GM19395 (cell line): ENCODE data around the gene CALHM1.
"Not testable (repeated sequence)": the region's sequence is repeated elsewhere in the genome, so short reads cannot be mapped to it uniquely, and the experiment has no call there.

Experiments used
- ATAC-seq: cut with Tn5 transposase; IDR thresholded peaks from one replicate; pipeline ENCODE4 v1.9.1; 2021; ENCODE audit warnings: mild to moderate bottlenecking, moderate library complexity; ENCODE audit not compliant: unreplicated experiment

CALHM1 gene

DNA sequence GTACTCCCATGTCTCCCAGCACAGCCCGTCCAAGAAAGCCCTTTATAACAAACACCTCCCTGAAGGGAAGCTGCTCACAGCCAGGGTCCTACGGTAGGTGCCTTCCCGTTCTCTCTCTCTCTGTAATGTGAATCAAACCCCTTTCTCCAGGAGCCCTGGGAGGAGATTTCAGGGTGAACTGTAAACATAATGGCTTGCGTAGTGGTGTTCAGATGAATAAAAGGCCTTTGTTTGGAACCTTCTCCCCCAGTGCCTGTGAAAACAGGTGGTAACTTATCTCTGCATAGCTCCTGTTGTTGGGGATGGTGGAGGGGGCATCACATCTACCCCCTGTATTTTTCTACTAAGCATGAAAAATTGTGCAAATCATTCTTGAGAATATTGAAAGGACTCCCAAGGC, 18.9 kb downstream of the CALHM1 start:
- no peak for ATAC-seq

DNA sequence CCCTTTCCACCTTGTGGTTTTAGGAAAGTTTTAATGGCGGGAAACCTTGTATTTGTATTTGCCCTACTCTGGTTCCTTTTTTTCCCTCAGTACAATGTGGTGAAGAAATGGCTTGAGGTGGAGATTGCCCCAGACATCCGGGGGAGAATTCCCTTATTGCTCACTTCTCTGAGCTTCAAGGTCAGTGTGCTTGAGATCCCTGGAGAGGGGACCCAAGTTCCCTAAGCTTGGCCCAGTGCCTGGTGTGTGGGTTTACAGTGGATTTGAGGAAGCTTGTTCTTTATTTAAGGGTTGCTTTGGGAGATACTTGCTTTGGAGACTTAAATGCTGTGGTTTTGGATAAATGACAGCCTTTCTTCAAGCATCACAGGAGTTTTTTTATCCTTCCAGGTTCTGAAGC, 24.8 kb downstream of the CALHM1 start:
- ATAC-seq = no peak

DNA sequence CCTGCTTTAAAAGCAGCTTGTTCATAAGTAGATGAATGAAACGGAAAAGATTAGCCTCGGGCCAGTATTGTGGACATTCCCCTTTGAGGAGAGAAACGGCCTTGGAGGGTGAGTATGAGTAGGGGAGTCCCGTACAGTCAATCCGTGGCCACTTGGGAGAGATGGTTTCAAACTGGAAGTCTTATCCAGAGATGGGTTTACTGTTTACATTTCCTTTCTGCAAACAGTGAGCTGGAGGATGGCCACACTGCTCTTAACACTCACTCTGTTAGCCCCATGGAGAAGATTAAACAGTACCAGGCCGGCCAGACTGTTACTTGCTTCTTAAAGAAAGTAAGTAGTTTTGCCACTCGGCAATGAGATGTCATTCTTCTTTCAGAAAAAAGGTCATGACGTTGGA, 26.8 kb downstream of the CALHM1 start:
- no peak for ATAC-seq

DNA sequence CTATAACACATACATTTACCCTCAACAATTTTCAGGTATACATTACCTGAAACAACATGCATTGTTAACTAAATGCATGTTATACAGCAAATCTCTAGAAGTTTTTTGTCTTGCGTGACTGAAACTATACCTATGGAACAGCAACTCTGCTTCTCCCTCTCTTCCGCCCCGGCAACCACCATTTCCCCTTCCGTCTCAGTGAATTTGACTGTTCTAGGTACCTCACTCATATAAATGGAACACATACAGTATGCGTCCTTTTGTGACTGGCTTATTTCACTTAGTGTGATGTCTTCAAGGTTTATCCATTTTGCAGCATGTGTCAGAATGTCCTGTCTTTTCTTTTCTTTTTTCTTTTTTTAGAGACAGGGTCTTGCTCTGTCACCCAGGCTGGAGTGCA, 29.1 kb downstream of the CALHM1 start:
- ATAC-seq = no peak

DNA sequence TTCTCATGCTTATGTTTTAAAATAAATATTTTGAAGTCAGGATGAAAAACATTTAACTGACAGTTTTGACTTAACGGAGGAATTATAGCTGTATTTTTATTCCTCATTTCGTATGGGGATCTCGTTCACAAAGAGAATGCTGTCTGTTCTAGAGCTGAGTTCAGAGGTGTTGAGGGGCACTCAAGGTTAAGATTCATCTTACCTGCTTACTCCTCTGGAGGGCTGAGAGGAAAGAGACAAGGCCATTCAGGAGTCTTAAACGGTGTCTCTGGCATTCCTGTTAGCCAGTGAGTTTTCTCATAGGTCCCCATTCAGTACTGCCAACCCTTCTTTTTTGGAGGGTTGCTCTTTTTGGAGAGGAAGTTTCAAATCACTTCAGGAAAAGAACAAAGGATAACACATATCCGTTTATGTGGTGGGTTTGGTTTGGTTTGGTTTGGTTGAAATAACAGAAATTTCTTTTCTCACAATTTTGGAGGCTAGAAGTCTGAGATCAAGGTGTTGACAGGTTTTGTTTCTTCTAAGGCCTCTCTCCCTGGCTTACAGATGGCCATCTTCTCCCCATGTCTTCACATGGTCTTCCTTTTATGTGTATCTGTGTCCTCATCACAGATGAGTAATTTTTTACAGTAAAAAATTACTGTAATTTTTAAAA, 29.6 kb downstream of the CALHM1 start:
- no peak for ATAC-seq

DNA sequence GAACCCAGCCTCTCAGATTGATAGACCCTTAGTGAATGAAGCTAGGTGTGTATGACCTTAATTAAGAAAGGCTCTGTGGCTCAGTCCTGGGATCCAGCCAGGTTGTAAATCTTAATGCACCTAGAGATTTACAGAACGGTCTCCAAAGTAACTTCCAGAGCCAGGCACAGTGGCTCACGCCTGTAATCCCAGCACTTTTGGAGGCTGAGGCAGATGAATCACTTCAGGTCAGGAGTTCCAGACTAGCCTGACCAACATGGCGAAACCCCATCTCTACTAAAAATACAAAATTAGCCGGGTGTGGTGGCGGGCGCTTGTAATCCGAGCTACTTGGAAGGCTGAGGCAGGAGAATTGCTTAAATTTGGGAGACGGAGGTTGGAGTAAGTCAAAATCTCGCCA, 30.8 kb downstream of the CALHM1 start:
- no peak for ATAC-seq

DNA sequence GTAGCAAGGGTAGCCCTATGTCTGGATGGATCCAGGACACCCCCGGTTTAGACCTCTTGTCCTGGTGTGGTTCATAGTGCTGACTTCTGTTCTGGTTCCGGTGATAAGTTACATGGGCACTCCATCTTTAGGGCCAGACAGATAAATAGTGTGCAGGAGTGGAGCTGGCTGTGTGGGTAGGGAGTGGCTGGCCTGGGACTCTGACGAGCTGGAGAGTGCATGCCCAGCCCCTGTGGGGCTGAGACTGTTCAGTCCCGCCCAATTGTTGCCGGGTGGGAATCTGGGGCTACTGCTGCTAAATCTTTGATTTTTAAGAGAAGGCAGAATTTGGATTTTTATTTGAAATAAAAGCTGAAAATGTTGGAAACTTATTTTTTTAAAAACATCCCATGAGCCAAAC, 35.0 kb downstream of the CALHM1 start:
- ATAC-seq = no peak

DNA sequence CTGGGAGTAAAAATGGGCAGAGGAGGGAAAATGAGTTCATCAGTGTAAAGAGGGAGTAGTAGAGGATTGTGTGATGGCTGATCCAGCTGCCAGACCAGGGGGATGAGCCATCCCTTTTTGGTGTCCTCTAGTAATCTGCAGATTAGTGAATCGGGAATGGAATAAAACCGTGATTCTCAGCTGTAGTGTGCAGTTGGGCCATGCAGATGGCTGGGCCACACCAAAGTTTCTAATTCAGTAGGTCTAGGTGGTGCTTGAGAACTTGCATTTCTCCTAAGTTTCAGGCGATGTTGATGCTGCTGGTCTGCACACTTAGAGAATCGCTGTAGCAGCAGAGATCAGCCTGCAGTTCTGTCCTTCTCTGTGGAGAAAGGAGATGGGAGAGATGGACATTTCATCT, 39.6 kb downstream of the CALHM1 start:
- ATAC-seq = no peak

DNA sequence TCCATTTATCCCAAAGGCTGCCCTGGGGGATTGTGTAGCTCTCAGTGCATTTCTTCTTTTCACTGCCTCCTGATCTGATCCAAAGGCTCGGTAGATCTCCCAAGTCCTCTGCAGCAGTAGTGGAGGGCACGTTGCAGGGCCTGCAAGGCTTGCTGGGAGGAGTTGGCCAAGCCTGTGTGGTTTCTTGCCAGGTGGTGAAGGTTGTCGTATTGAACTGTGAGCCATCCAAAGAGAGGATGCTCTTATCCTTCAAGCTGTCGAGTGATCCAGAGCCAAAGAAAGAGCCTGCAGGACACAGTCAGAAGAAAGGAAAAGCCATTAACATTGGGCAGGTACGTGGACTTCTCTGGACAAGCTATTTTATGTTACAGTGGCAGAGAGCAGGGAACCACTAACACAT, 41.1 kb downstream of the CALHM1 start:
- no peak for ATAC-seq

DNA sequence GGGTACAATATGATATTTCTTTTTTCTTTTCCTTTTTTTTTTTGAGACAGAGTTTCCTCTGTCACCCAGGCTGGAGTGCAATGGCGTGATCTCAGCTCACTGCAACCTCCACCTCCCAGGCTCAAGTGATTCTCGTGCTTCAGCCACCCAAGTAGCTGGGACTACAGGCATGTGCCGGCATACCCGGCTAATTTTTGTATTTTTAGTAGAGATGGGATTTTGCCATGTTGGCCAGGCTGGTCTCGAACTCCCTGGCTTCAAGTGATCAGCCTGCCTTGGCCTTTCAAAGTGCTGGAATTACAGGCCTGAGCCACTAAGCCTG, 41.6 kb downstream of the CALHM1 start:
- not testable (repeated sequence) for ATAC-seq

DNA sequence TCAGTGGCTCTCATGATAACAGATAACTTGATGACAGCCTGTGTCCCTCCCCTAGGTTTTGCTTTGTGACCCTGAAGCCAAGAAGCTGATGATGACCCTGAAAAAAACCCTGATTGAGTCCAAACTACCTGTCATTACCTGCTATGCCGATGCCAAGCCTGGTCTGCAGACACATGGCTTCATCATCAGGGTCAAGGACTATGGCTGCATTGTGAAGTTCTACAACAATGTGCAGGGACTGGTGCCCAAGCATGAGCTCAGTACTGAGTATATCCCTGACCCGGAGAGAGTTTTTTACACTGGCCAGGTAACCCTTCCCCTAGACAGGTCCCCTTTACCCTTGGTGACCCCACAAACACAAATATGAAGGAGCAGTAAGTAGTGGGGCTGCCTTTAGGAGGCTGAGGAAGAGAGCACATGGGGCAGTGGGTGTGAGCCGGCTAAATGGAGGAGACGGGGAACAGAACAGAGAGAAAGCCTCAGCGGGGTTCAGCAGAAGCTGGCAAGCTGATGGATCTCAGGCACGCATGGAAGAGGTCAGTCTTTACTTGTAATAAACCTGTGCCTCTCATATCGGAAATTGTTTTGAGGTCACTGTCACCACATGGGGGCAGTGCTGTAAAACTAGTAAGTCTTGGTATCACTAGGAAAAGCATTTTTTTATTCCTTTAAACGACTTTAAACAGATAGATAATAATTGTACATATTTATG, 42.1 kb downstream of the CALHM1 start:
- no peak for ATAC-seq

DNA sequence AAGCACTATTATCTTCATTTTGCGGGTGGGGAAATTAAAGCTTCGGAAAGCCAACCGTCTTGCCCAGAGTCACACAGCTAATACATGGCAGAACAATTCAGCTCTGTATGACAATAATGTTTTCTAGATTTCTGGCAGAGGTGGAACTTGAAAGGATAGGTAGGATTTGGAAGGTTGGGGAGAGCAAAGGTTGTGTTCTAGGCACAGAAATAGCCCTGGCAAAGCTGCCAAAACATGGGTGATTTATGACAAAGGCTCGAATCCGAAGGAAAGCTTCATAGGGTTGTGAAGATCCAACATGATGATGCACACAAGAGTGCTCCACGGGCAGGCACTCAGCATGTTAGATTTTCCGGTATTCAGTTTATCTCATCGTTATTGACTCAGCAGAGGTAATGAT, 43.1 kb downstream of the CALHM1 start:
- no peak for ATAC-seq

DNA sequence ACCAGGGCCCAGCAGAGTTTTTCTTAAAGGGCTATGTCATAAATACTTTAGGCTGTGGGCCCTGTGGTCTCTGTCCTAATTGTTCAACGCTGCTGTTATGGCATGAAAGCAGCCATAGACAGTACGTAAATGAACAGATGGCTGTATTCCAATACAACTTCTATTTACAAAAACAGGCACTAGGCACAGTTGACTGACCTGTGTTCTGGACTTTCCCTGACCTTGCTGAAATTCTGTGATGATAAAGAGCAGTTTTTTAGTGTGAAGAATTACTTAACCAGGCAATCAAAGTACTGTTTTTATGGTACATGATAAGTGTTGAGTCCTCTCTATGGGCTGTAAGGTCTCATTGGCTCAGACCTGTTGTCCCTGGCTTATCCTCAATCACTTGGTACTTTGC, 45.1 kb downstream of the CALHM1 start:
- no peak for ATAC-seq
